ENCODE results near the gene CFLAR. TPM values are rescaled to one million over a fixed set of nuclear protein-coding genes. Genes with fewer than 3 reads are reported as not detected.

CFLAR gene
- total and polyA plus RNA-seq, 9 of the 15 experiments (the other 6 are each of a cell fraction or from before 2014, with no cell fraction given) = 27.5 to 102 (median 54.0) TPM

DNA sequence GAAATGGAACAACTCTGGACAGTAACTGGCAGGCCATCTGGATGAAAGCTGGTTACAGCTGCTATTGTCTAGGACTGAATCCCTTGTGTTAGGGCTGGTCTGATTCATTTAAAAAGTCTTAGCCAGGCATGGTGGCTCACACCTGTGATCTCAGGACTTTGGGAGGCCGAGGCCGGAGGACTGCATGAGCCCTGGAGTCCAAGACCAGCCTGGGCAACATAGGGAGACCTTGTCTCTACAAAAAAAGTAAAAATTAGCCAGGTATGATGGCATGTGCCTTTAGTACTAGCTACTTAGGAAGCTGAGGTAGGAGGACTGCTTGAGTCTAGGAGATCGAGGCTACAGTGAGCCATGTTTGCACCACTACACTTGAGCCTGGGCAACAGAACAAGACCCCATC, 15.5 kb upstream of the CFLAR start:
- DNase-seq (ENCODE audit: extremely low read depth in 1 of 4, low spot score in 3 of 4) = no peak
- in situ Hi-C loops (cut with MboI) = no loop called here
- no peaks in the 10 kb centered on the region for H3K79me2 ChIP-seq (ENCODE audit: control insufficient read depth, insufficient read depth, low read length)
- no peaks in the 10 kb centered on the region for H3K36me3 ChIP-seq (ENCODE audit: control insufficient read depth, insufficient read depth, low read length)
- H3K4me1 ChIP-seq (replicated peaks in 1 of 2; ENCODE audit: control insufficient read depth in 2 of 2, insufficient read depth in 2 of 2, low read length in 2 of 2) = peaks cover 3 to 4% of the 10 kb centered on the region in 2 experiments; a peak in 3 of 5 replicates
- H3K27me3 ChIP-seq (ENCODE audit: control insufficient read depth in 2 of 2, insufficient read depth in 2 of 2, low read length in 2 of 2) = no peaks in the 10 kb centered on the region
- BruUV-seq (replicated peaks) = no TSS peak
- CTCF ChIA-PET (ENCODE audit: low intra/inter-chr PET ratio) = no interaction called here
- no peak overlapping the region for H3K27ac ChIP-seq (ENCODE audit: extremely low read depth, low read depth, low read length)
- TF ChIP-seq BRCA1 (IDR thresholded peaks at IDR 0.05) (no peak), BRCA1 (CRISPR knock-in tag; IDR thresholded peaks at IDR 0.05) (no peak)
- no peak overlapping the region for H3K4me2 ChIP-seq (ENCODE audit: insufficient read depth, low read length)
- H3K9me3 ChIP-seq (replicated peaks; ENCODE audit: control insufficient read depth, insufficient read depth, low read depth, low read length) = no peaks in the 10 kb centered on the region
- POLR2A ChIA-PET = interaction anchor here (0.5 to 1.5 kb wide), 3 partner anchors 8 to 17 kb away, joined by 3 to 4 read pairs (median 3); no protein-coding TSS in a partner anchor
- H3K9ac ChIP-seq (ENCODE audit: insufficient read depth in 1 of 2, low read depth in 2 of 2, low read length in 2 of 2) = no peak overlapping the region
- FAIRE-seq = no peak
- H3K9me1 ChIP-seq (ENCODE audit: control insufficient read depth, insufficient read depth, low read length) = no peaks in the 10 kb centered on the region
- no peak overlapping the region for H2AFZ ChIP-seq (ENCODE audit: low read depth, low read length)
- no peaks in the 10 kb centered on the region for H4K20me1 ChIP-seq (replicated peaks; ENCODE audit: control insufficient read depth, insufficient read depth, low read length)
- ATAC-seq = no peak
- intact Hi-C loops (cut with micrococcal nuclease) = no loop called here
- 79% methylated on average over 3 of the region's 3 CpGs for WGBS (ENCODE audit: insufficient coverage, low coverage, missing lambda C conversion rate)
- H3K4me3 ChIP-seq = no peak overlapping the region

GRCh38 chr2:201105759-201106158, 10.2 kb upstream of the CFLAR start:
- no peaks in the 10 kb centered on the region for H4K20me1 ChIP-seq (replicated peaks; ENCODE audit: control insufficient read depth, insufficient read depth, low read length)
- intact Hi-C loops (cut with micrococcal nuclease) (no loop called here), in situ Hi-C loops (cut with MboI) (no loop called here)
- no peaks in the 10 kb centered on the region for H3K9me1 ChIP-seq (ENCODE audit: control insufficient read depth, insufficient read depth, low read length)
- no peaks in the 10 kb centered on the region for H3K9me3 ChIP-seq (replicated peaks; ENCODE audit: control insufficient read depth, insufficient read depth, low read depth, low read length)
- H2AFZ ChIP-seq (ENCODE audit: low read depth, low read length) = peak overlapping the region; percentile 46; the same call in 1 of the 2 replicates
- H3K27ac ChIP-seq (ENCODE audit: extremely low read depth, low read depth, low read length) = peak overlapping the region; percentile 49; the same call in 2 of the 3 replicates
- H3K4me2 ChIP-seq (ENCODE audit: insufficient read depth, low read length) = no peak overlapping the region
- H3K36me3 ChIP-seq (ENCODE audit: control insufficient read depth, insufficient read depth, low read length) = no peaks in the 10 kb centered on the region
- no peak for FAIRE-seq
- no peaks in the 10 kb centered on the region for H3K27me3 ChIP-seq (ENCODE audit: control insufficient read depth in 2 of 2, insufficient read depth in 2 of 2, low read length in 2 of 2)
- ChIA-PET POLR2A (interaction anchor here (0.5 to 3.1 kb wide), 4 partner anchors 10 to 40 kb away, joined by 3 to 12 read pairs (median 4); partner anchors contain the start of gene CFLAR), CTCF (ENCODE audit: low intra/inter-chr PET ratio) (no interaction called here)
- peaks cover 6 to 8% of the 10 kb centered on the region in 2 experiments; a peak in 3 of 5 replicates for H3K4me1 ChIP-seq (replicated peaks in 1 of 2; ENCODE audit: control insufficient read depth in 2 of 2, insufficient read depth in 2 of 2, low read length in 2 of 2)
- no TSS peak for BruUV-seq (replicated peaks)
- no peak overlapping the region for H3K9ac ChIP-seq (ENCODE audit: insufficient read depth in 1 of 2, low read depth in 2 of 2, low read length in 2 of 2)
- no peak overlapping the region for H3K4me3 ChIP-seq
- WGBS (ENCODE audit: insufficient coverage, low coverage, missing lambda C conversion rate) = 58% methylated on average over 1 of the region's 1 CpG
- H3K79me2 ChIP-seq (ENCODE audit: control insufficient read depth, insufficient read depth, low read length) = no peaks in the 10 kb centered on the region
- ATAC-seq = peak; percentile 72
- no peak for DNase-seq (ENCODE audit: extremely low read depth in 1 of 4, low spot score in 3 of 4)
- TF ChIP-seq CBFA2T3 (IDR thresholded peaks at IDR 0.05) (peak; percentile 36), MXD1 (CRISPR knock-in tag; IDR thresholded peaks at IDR 0.05; ENCODE audit: borderline replicate concordance, poor library complexity, severe bottlenecking) (no peak), HNRNPL (IDR thresholded peaks at IDR 0.05; ENCODE audit: low read depth, low read length) (no peak), RBM22 (IDR thresholded peaks at IDR 0.05; ENCODE audit: low read depth, low read length, poor library complexity, severe bottlenecking) (no peak), ZNF184 (CRISPR knock-in tag; IDR thresholded peaks at IDR 0.05) (no peak), ZNF277 (CRISPR knock-in tag; IDR thresholded peaks at IDR 0.05; ENCODE audit: borderline replicate concordance) (no peak), ZNF253 (CRISPR knock-in tag; conservative IDR thresholded peaks at IDR 0.05) (no peak), POLR2AphosphoS2 (IDR thresholded peaks at IDR 0.05; ENCODE audit: low read length) (no peak)
- TF ChIP-seq, protein P1, sequence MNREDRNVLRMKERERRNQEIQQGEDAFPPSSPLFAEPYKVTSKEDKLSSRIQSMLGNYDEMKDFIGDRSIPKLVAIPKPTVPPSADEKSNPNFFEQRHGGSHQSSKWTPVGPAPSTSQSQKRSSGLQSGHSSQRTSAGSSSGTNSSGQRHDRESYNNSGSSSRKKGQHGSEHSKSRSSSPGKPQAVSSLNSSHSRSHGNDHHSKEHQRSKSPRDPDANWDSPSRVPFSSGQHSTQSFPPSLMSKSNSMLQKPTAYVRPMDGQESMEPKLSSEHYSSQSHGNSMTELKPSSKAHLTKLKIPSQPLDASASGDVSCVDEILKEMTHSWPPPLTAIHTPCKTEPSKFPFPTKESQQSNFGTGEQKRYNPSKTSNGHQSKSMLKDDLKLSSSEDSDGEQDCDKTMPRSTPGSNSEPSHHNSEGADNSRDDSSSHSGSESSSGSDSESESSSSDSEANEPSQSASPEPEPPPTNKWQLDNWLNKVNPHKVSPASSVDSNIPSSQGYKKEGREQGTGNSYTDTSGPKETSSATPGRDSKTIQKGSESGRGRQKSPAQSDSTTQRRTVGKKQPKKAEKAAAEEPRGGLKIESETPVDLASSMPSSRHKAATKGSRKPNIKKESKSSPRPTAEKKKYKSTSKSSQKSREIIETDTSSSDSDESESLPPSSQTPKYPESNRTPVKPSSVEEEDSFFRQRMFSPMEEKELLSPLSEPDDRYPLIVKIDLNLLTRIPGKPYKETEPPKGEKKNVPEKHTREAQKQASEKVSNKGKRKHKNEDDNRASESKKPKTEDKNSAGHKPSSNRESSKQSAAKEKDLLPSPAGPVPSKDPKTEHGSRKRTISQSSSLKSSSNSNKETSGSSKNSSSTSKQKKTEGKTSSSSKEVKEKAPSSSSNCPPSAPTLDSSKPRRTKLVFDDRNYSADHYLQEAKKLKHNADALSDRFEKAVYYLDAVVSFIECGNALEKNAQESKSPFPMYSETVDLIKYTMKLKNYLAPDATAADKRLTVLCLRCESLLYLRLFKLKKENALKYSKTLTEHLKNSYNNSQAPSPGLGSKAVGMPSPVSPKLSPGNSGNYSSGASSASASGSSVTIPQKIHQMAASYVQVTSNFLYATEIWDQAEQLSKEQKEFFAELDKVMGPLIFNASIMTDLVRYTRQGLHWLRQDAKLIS (CRISPR knock-in tag; IDR thresholded peaks at IDR 0.05) = no peak

Data from K562 (cell line).